ENCODE measurements around the gene LYPD6.

LYPD6 gene

DNA sequence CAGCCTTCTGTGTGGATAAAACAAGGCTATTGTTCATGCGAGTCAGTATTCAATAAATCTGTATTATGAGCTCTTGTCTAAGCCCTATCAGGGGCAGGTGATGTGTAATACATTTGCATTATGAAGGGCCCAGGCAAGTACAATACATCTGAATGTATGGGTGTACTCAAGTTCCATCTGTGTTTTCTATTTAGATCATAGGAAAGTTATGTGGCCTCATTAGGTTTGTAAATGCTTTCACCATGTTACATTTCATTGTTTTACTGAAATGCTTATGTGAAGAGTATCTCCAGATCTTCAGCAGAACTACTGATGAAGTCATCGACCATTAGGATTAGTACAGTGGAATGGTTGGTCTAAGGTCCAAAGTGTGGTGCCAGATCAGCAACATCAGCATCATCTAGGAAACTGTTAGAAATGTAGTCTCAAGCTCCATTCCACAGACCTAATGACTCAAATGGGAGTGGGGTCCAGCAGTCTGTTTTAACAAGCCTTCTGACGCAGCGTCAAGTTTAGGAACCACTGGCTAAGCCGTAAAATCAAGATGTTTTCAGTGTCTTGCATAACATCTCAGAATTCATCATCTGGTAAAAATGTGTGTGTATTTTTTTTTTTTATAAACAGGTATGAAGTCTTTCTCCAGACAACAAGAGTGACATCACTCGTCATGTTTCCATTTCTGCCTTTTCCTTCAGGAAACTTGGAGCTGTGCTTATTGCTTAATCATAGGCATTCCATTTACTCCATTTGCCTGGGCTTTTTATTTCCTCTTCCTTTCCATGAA is 80.5 kb downstream of the LYPD6 start:
- no peak for DNase-seq

GRCh38 chr2:149413487-149413886 is 83.1 kb downstream of the LYPD6 start:
- DNase-seq, result no peak

DNA sequence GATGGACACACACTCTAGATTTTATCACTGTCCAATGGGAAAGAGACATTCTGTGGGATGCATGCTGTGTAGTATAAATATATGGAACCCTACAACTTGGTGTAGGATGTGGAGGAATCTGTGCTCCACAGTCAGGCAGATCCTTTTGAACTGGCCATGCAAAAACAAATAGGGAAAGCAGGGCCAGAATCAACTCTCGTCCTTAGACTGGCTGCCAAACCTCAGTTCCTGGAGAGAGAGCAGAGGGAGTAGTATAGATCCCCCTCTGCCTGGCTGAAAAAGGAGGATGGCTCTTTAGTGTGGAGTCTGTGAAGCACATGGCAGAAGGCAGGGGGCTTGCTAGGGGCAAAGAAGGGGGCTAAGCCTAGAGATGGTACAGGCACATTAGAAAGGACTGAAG is 84.7 kb downstream of the LYPD6 start:
- no peak for DNase-seq

DNA sequence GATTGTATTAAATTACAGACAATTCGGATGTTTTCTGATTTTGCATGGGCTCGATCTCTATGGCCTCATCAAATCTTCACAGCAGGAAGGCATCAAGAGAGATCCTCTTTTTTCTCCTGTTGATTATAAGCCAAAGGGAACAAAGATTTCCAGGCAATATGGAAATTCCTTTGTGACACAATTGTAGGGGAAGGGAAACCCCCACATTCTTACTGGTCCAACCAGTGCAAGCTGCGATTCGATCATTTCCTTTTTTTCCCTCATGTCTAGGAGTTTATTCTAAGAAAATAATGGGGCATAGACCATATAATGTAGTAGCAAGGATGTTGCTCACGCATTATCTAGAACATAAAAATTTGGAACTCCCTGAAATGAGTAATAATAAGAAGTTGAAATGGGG is 87.7 kb downstream of the LYPD6 start:
- no peak for DNase-seq

- no peak for DNase-seq
These were observed 89.9 kb downstream of the LYPD6 start for GRCh38 chr2:149420053-149420963.

DNA sequence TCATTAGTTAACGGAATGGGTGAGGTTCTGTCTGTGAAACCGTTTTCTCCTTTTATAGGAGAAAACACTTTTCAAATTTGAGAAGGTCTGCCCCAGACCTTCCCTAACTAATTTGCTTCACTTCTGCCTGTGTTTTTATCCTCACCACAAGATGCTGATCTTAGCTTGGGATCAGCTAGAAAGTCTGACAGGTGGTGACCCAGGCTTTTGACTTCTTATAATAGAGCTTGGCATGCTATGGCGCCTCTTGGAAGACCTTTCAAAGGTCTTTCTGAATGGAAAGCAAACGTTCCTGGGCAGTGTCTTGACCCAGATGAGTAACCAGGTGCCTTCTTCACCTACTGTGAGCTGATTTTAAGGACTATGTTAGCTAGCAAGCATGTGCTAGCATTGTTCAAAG is 91.4 kb downstream of the LYPD6 start:
- no peak for DNase-seq

DNA sequence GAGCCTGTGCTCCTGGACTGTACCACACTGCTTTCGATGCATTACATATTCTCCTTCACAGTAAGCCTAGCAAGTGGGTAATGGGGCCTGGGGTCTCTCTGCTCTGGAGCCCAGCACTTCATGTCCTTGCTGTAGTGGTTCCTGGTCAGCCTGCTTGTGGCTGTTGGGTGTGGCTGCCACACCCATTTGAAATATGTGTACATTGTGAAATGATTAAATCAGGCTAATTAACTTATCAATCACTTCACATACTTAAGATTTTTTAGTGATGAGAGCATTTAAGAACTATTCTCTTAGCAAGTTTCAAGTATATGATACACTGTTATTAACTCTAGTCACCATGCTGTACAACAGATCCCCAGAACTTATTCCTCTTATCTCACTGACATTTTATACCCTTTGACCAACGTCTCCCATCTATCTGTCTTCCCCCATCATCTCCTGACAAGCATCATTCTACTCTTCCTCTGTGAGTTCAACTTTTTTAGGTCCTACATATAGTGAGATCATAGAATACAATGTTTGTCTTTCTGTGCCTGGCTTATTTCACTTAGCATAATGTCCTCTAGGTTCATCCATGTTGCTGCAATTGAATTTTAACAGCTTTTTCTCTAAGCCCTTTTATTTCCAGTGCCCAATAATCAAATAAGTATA is 92.1 kb downstream of the LYPD6 start:
- no peak for DNase-seq

- no peak for DNase-seq
These were observed 92.6 kb downstream of the LYPD6 start for GRCh38 chr2:149422991-149423338.

DNA sequence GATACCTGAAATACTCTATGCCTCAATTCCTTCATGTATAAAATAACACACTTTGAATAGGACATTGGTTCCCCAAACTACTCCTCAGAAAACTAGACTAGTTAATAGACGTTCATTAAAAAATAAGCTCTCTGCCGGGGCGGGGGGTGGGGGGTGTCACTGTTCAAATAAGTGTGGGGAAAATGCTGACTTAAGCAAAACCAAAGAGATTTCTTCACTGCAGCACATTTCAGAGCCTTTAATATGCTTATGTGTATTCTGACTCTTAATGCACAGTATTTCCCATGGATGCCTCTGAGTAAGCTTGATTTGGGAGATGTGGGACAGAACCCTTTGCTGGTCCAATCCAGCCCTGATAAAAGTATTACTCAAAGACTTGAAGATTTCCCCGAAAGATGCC is 93.2 kb downstream of the LYPD6 start:
- DNase-seq, result no peak

GRCh38 chr2:149427387-149427786 is 97.0 kb downstream of the LYPD6 start:
- DNase-seq, result no peak

DNA sequence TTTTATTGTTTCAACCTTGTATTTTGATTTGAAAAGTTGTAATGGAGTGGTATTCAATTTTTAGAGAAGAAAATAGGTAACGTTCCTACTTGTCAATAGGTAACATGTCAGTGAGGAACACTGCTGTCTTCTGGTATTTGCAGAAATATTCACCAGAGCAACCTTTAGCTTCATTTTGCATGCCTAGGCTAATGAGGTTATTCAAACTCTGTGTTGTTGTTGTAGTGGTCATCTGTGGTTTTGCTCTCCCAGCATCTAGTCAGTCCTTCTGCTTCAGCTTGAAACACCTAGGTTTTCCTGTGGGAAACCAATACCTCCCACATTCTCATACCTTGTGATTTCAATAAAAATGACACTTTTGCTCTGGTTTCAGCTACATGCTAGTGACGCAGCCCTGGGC is 98.4 kb downstream of the LYPD6 start:
- DNase-seq, result no peak

GRCh38 chr2:149430743-149431736 is 100.7 kb downstream of the LYPD6 start:
- no peak for DNase-seq

GRCh38 chr2:149438330-149438960 is 108.1 kb downstream of the LYPD6 start:
- no peak for DNase-seq

- DNase-seq, result no peak
These were observed 110.9 kb downstream of the LYPD6 start for GRCh38 chr2:149441255-149441654.

GRCh38 chr2:149442346-149442745 is 112.0 kb downstream of the LYPD6 start:
- no peak for DNase-seq

GRCh38 chr2:149443150-149443549 is 112.8 kb downstream of the LYPD6 start:
- no peak for DNase-seq

DNA sequence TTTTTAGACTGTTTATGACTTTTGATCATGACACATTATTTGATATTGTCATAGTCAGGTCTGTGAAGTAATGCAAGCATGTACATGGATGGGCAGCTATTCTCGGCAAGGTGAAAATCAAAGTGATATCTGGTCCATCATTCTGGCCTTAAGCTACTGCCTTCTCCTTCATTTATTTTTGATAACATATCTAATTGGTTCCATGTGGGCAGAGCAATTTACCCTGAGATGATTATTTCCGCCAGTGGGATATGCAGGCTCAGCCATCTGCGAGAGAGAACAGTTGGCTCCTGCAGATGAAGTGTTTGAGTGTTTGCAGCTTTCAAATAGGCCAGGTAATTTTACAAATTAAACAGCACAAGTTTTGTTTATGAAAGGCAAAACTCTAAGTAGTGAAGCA is 116.4 kb downstream of the LYPD6 start:
- no peak for DNase-seq

DNA sequence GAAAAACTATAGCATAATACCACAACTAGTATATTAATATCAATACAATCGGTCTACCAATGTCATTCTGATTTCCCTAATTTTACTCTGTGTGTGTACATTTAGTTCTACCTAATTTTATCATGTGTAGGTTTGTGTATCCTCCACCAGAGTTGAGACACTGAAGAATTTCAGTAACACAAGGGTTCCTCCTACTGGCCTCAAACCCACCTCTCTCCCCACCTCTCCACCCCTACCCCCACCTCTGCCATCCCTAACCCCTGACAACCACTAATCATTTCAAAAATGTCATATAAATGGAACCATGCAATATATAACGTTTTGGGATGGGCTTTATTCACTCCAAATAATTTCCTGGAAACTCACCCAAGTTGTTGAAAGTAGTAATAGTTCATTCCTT is 117.9 kb downstream of the LYPD6 start:
- DNase-seq, result no peak

GRCh38 chr2:149449017-149449416 is 118.6 kb downstream of the LYPD6 start:
- DNase-seq, result no peak

DNA sequence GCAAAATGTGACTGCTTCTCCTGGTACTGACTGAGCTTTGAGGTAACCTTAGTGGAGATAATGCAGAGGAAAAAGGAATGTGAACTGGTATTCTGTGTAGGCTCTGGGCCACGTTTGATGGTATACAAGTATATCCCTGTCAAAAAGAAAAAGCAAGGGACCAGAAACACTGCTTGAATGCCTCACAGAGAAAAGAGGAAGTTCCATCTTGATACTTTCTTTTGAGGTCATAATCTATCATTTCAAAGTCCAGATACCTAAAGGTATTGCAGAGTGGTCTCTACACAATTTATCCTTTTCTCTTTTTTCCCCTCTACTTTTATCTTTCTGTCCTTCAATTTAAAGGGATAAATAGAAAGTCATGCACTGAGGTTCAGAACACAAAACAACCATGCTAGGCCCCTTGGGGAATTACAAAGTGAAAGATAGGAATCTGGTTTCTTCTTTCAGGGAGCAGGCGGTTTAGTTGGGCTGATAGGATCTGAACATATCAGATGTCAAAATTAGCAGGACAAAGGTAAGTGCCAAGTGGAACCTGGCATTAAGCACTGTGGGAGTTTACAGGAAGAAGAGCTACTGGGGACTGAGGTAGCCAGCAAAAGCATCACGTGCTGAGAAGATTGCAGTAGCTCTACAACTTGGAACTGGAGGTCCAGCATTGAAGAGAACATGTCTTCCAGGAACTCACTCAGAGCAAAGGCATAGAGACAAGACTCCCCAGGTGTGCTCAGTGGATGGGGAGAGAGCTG is 121.2 kb downstream of the LYPD6 start:
- DNase-seq, result no peak

GRCh38 chr2:149456285-149456684 is 125.9 kb downstream of the LYPD6 start:
- DNase-seq, result no peak
